ENCODE data around the gene NFIX.

Gene NFIX

DNA sequence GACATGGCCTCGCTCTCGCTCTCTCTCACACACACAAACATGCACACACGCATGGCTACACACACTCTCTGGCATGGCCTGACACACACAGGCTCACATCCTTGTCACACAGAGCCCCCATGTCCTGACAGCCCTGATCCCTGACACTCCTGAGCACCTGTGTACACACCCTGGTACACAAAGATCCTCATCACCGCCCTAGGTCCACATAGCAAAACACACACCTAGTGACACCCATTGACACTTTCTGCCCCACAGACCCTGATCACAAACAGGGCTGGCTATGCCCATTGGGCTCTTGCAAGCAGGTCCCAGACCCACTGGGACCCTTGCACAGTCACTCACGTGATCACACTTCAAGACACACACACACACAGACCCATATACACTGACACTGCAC lies 4.0 kb upstream of the NFIX start:
- H3K4me3 ChIP-seq (ENCODE audit: low read length), result no peak overlapping the region
- DNase-seq (ENCODE audit: low read depth), result no peak
- no peak for TF ChIP-seq CTCF (conservative IDR thresholded peaks at IDR 0.05; ENCODE audit: low read length)

DNA sequence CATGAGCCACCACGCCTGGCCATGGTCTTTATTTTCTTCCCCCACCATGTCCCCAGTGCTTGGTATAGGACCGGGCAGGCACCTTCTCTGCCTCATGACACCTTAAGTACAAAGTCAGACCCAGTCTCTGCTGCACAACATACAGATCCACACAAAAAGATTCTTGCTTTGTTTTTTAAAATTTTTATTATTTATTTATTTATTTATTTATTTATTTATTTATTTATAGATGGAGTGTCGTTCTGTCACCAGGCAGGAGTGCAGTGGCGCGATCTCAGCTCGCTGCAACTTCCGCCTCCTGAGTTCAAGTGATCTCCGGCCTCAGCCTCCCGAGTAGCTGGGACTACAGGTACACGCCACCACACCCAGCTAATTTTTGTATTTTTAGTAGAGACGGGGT lies 2.5 kb upstream of the NFIX start:
- no peak for DNase-seq (ENCODE audit: low read depth)
- no peak overlapping the region for H3K4me3 ChIP-seq (ENCODE audit: low read length)
- TF ChIP-seq CTCF (conservative IDR thresholded peaks at IDR 0.05; ENCODE audit: low read length), result no peak

GRCh38 chr19:12993562-12993961 lies 1.7 kb upstream of the NFIX start:
- no peak for DNase-seq (ENCODE audit: low read depth)
- no peak overlapping the region for H3K4me3 ChIP-seq (ENCODE audit: low read length)
- no peak for TF ChIP-seq CTCF (conservative IDR thresholded peaks at IDR 0.05; ENCODE audit: low read length)

DNA sequence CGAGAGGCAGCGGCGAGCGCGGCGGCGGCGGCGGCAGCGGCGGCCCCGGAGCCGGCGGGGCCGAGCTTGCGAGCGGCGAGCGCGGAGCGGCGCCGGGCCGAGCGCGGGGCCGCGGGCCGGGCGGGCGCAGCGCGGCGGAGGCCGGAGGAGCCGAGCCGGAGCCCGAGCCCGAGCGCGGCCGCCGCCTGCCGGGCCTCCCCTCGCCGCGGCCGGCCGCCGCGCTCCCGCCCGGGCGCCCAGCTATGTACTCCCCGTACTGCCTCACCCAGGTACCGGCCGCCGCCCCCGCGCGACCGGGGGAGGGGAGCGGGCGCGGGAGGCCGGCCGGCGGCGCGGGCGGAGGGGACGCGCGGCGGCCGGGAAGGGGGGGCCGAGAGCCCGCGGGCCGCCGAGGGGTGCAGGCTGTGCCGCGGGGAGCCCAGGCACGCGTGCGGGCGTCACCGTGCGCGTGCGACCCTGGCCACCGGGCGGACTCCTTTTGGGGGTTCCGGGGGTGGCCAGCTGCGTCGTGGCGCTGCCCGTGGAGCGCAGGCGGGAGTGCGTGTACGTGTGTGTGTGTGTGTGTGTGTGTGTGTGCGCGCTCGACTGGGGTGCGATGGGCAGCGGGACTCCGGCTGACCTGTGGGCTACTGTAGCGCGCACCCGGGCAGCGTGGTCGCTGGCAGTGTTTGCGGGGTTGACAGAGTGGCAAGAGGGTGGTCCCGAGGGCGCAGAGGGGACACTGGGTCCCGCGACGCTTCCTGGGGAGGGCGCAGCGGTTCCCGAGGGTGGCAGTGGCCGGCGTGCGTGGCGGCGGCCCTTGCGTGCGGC lies 526 bp downstream of the NFIX start:
- no peak for TF ChIP-seq CTCF (conservative IDR thresholded peaks at IDR 0.05; ENCODE audit: low read length)
- peak; percentile 42 for DNase-seq (ENCODE audit: low read depth)
- H3K4me3 ChIP-seq (ENCODE audit: low read length), result peak overlapping the region; percentile 88

- H3K4me3 ChIP-seq (ENCODE audit: low read length), result peak overlapping the region; percentile 88
- TF ChIP-seq CTCF (conservative IDR thresholded peaks at IDR 0.05; ENCODE audit: low read length), result peak; percentile 14; the same call in 1 of the 2 replicates
- peak; percentile 45 for DNase-seq (ENCODE audit: low read depth)
Observed at GRCh38 chr19:12996406-12997094, 1.3 kb downstream of the NFIX start.

GRCh38 chr19:12997179-12997966 lies 2.1 kb downstream of the NFIX start:
- no peak for TF ChIP-seq CTCF (conservative IDR thresholded peaks at IDR 0.05; ENCODE audit: low read length)
- no peak for DNase-seq (ENCODE audit: low read depth)
- H3K4me3 ChIP-seq (ENCODE audit: low read length), result peak overlapping the region; percentile 88

Measured in AG10803 (cell line).